NCI-H748 (cell line): Measurements from ENCODE around the gene BSPRY.

Experiments used
- DNase-seq: peaks from one replicate; lab custom pipeline; 2025; ENCODE audit not compliant: unreplicated experiment; lab: John Stamatoyannopoulos, UW

The BSPRY gene

GRCh38 chr9:113349445-113350094 lies at the start of gene BSPRY:
Gene BSPRY (plus strand): TSS chr9:113349541. CDS start chr9:113349580, 39 bp downstream.
- peak; percentile 73 for DNase-seq

- peak; percentile 33 for DNase-seq
Observed at GRCh38 chr9:113299800-113300292, 49.5 kb upstream of the BSPRY start.

- DNase-seq = no peak
Observed at GRCh38 chr9:113301548-113301947, 47.8 kb upstream of the BSPRY start.

- DNase-seq = no peak
Observed at GRCh38 chr9:113302792-113303418, 46.4 kb upstream of the BSPRY start, which contains the start of gene RNF183. Gene RNF183 (minus strand): TSS chr9:113303376. CDS start chr9:113298184, 5,192 bp downstream.

- DNase-seq = no peak
Observed at GRCh38 chr9:113306566-113306965, 42.8 kb upstream of the BSPRY start.

GRCh38 chr9:113307396-113307975 lies 41.9 kb upstream of the BSPRY start:
- no peak for DNase-seq

- DNase-seq = peak; percentile 40
Observed at GRCh38 chr9:113309204-113309813, 40.0 kb upstream of the BSPRY start.

GRCh38 chr9:113310538-113310937 lies 38.8 kb upstream of the BSPRY start:
- no peak for DNase-seq

- DNase-seq = no peak
Observed at GRCh38 chr9:113311961-113312360, 37.4 kb upstream of the BSPRY start.

GRCh38 chr9:113313261-113313660 lies 36.1 kb upstream of the BSPRY start:
- DNase-seq = no peak

- DNase-seq = no peak
Observed at GRCh38 chr9:113315231-113315630, 34.1 kb upstream of the BSPRY start.

- DNase-seq = no peak
Observed at GRCh38 chr9:113316030-113316429, 33.3 kb upstream of the BSPRY start.

- DNase-seq = no peak
Observed at GRCh38 chr9:113317777-113318176, 31.6 kb upstream of the BSPRY start.

GRCh38 chr9:113319054-113319453 lies 30.3 kb upstream of the BSPRY start:
- DNase-seq = no peak

- no peak for DNase-seq
Observed at GRCh38 chr9:113320051-113320450, 29.3 kb upstream of the BSPRY start.

GRCh38 chr9:113322671-113323070 lies 26.7 kb upstream of the BSPRY start:
- DNase-seq = no peak

GRCh38 chr9:113326230-113326629 lies 23.1 kb upstream of the BSPRY start:
- DNase-seq = no peak

- DNase-seq = no peak
Observed at GRCh38 chr9:113328045-113328782, 21.1 kb upstream of the BSPRY start.

GRCh38 chr9:113331780-113332179 lies 17.6 kb upstream of the BSPRY start:
- DNase-seq = no peak

- DNase-seq = no peak
Observed at GRCh38 chr9:113337714-113338113, 11.6 kb upstream of the BSPRY start.
